KMS-11 (cell line): Measurements from ENCODE around the gene KRTAP13-1.

Experiments used
- H2AFZ ChIP-seq: fragments of 200-600 bp; sonication (generic); 2 replicates; pipeline ENCODE4 v1.6.1; 2016; ENCODE audit warnings: antibody characterized with exemption, mixed run types, low read depth
- H3K27ac ChIP-seq: fragments of 200-600 bp; sonication (generic); 2 replicates; pipeline ENCODE4 v1.6.1; 2016; ENCODE audit warnings: mild to moderate bottlenecking, mixed run types
- H3K27me3 ChIP-seq: fragments of 200-600 bp; sonication (generic); 2 replicates; pipeline ENCODE4 v1.6.1; 2017; ENCODE audit warnings: mild to moderate bottlenecking, low read depth, mixed run types, moderate library complexity; ENCODE audit not compliant: insufficient read depth
- H3K36me3 ChIP-seq: fragments of 200-600 bp; sonication (generic); 2 replicates; pipeline ENCODE4 v1.6.1; 2017; ENCODE audit warnings: mild to moderate bottlenecking, mixed run types; ENCODE audit not compliant: insufficient read depth
- H3K4me1 ChIP-seq: fragments of 200-600 bp; sonication (generic); 2 replicates; pipeline ENCODE4 v1.6.1; 2016; ENCODE audit warnings: mild to moderate bottlenecking, low read depth, mixed run types; ENCODE audit not compliant: poor library complexity, severe bottlenecking
- H3K4me2 ChIP-seq: fragments of 200-600 bp; sonication (generic); 2 replicates; pipeline ENCODE4 v1.7.0; 2016; ENCODE audit warnings: mild to moderate bottlenecking, mixed run types
- H3K4me3 ChIP-seq: fragments of 200-600 bp; sonication (generic); IDR thresholded peaks from 2 replicates; pipeline ENCODE4 v1.6.1; 2017; ENCODE audit warnings: low read depth, low read length, mixed read lengths; ENCODE audit not compliant: insufficient read depth
- H3K79me2 ChIP-seq: fragments of 200-600 bp; sonication (generic); 2 replicates; pipeline ENCODE4 v1.6.1; 2016; ENCODE audit warnings: low read depth, mixed run types; ENCODE audit not compliant: insufficient read depth
- H3K9ac ChIP-seq: fragments of 200-600 bp; sonication (generic); 2 replicates; pipeline ENCODE4 v1.6.1; 2016; ENCODE audit warnings: mild to moderate bottlenecking, mixed run types
- H4K20me1 ChIP-seq: fragments of 200-600 bp; sonication (generic); 2 replicates; pipeline ENCODE4 v1.6.1; 2016; ENCODE audit warnings: mild to moderate bottlenecking, mixed run types; ENCODE audit not compliant: insufficient read depth
- TF ChIP-seq, protein P1 (sequence below): fragments of 200-600 bp; sonication (generic); conservative IDR thresholded peaks from 2 replicates; pipeline ENCODE4 v1.6.1; 2017; ENCODE audit warnings: low read depth, mild to moderate bottlenecking, antibody characterized with exemption, low read length, moderate library complexity, mixed read lengths

Gene KRTAP13-1, protein sequence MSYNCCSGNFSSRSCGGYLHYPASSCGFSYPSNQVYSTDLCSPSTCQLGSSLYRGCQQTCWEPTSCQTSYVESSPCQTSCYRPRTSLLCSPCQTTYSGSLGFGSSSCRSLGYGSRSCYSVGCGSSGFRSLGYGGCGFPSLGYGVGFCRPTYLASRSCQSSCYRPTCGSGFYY

DNA sequence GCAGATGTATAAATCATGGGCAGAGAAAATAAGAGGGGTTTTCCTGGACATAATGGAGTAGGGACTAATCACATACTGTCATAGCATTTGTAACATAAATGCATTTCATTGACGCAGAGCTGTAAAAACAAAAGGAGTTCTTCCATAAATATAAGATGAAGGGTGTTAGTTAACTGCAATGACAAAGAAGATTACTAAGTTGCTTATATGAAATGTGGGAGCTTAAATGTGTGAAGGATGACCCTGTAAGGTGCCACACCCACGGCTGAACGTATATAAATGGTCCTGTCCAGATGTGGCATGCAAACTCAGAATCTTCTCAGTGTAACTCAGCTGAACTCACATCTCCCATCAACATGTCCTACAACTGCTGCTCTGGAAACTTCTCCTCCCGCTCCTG lies at the start of gene KRTAP13-1:
KRTAP13-1 (plus strand) TSS at position 301 of the 400 bp plus-strand sequence; CDS start at position 357, 56 bp downstream.
- Histone ChIP-seq H4K20me1 (no peaks in the 10 kb centered on the region), H2AFZ (no peak within 1 kb of the TSS), H3K27me3 (no peaks in the 10 kb centered on the region), H3K27ac (no peak within 1 kb of the TSS), H3K36me3 (no peaks in the 10 kb centered on the region), H3K4me2 (no peak within 1 kb of the TSS), H3K4me1 (no peaks in the 10 kb centered on the region), H3K9ac (no peak within 1 kb of the TSS), H3K79me2 (no peaks in the 10 kb centered on the region), H3K4me3 (no peak within 1 kb of the TSS)
- TF ChIP-seq, protein P1, sequence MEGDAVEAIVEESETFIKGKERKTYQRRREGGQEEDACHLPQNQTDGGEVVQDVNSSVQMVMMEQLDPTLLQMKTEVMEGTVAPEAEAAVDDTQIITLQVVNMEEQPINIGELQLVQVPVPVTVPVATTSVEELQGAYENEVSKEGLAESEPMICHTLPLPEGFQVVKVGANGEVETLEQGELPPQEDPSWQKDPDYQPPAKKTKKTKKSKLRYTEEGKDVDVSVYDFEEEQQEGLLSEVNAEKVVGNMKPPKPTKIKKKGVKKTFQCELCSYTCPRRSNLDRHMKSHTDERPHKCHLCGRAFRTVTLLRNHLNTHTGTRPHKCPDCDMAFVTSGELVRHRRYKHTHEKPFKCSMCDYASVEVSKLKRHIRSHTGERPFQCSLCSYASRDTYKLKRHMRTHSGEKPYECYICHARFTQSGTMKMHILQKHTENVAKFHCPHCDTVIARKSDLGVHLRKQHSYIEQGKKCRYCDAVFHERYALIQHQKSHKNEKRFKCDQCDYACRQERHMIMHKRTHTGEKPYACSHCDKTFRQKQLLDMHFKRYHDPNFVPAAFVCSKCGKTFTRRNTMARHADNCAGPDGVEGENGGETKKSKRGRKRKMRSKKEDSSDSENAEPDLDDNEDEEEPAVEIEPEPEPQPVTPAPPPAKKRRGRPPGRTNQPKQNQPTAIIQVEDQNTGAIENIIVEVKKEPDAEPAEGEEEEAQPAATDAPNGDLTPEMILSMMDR, result no peak

DNA sequence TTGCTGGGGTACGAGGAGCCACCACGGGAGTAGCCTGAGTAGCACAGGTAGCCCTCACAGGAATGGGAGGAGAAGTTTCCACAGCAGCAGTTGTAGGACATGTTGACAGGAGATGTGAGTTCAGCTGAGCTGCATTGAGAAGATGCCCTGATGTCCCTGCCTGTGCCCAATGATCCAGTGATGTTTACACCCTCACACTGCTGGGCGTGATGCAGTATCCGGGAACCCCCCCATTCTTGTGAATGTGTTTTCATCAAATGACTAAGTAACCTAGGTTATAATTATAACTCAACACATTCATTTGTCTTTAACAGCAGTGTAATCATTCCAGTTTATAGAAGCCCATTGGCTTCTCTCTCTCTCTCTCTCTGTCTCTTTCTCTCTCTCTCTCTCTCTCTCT lies 47.3 kb upstream of the KRTAP13-1 start, which contains the start of gene KRTAP23-1:
KRTAP23-1 (minus strand) TSS at position 101 of the 400 bp plus-strand sequence; CDS start at position 101, 0 bp downstream.
- no peak within 1 kb of the TSS for H3K27ac ChIP-seq
- no peaks in the 10 kb centered on the region for H3K79me2 ChIP-seq
- no peaks in the 10 kb centered on the region for H3K4me1 ChIP-seq
- no peak within 1 kb of the TSS for H2AFZ ChIP-seq
- H3K9ac ChIP-seq, result no peak within 1 kb of the TSS
- no peaks in the 10 kb centered on the region for H3K27me3 ChIP-seq
- TF ChIP-seq, protein P1, result no peak
- no peaks in the 10 kb centered on the region for H4K20me1 ChIP-seq
- no peak within 1 kb of the TSS for H3K4me2 ChIP-seq
- no peak within 1 kb of the TSS for H3K4me3 ChIP-seq
- H3K36me3 ChIP-seq, result no peaks in the 10 kb centered on the region

DNA sequence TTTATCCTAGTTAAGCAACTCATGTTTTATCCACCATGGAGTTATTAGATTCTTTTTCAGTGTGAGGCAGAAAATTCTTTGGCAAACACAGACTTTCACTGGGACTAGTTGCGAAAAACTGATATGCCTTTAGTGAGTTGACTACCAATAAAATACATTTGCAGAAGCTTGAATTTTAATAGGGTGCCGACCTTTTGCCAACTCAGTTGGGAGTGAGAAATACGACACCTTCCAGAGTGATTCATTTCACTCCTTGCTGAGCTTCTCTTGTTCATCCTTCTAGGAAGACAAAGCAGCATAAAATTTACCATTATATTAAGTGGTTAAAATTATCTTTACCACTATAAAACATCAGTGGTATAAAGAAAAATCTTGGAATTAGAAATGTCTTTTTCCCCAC lies 46.3 kb upstream of the KRTAP13-1 start:
- no peaks in the 10 kb centered on the region; the same call in 1 of the 2 replicates for H3K36me3 ChIP-seq
- H3K4me1 ChIP-seq, result no peaks in the 10 kb centered on the region
- no peak overlapping the region for H3K4me2 ChIP-seq
- H3K79me2 ChIP-seq, result no peaks in the 10 kb centered on the region
- H3K4me3 ChIP-seq, result no peak overlapping the region
- no peak overlapping the region for H3K9ac ChIP-seq
- H2AFZ ChIP-seq, result no peak overlapping the region
- TF ChIP-seq, protein P1, result no peak
- no peaks in the 10 kb centered on the region for H3K27me3 ChIP-seq
- no peaks in the 10 kb centered on the region for H4K20me1 ChIP-seq
- H3K27ac ChIP-seq, result no peak overlapping the region

DNA sequence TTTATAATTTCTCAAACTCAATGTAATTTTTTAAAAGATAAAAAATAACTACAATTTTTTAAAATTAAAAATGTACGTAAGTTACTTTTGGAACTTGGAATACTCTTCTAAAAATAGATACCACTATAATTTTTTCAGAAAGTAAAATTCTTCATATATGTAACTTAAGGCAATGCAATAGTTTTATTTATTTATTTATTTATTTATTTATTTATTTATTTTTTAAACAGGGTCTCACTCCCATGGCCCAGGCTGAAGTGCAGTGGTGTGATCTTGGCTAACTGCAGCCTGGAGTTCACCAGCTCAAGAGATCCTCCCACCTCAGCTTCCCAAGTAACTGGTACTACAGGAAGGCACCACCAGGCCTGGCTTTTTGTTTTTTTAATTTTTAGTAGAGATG lies 44.3 kb upstream of the KRTAP13-1 start:
- H3K4me2 ChIP-seq, result no peak overlapping the region
- H3K36me3 ChIP-seq, result no peaks in the 10 kb centered on the region; the same call in 1 of the 2 replicates
- H3K9ac ChIP-seq, result no peak overlapping the region
- H3K27me3 ChIP-seq, result no peaks in the 10 kb centered on the region
- H3K4me3 ChIP-seq, result no peak overlapping the region
- no peak overlapping the region for H2AFZ ChIP-seq
- no peaks in the 10 kb centered on the region for H3K79me2 ChIP-seq
- H4K20me1 ChIP-seq, result no peaks in the 10 kb centered on the region
- H3K27ac ChIP-seq, result no peak overlapping the region
- TF ChIP-seq, protein P1, result no peak
- no peaks in the 10 kb centered on the region for H3K4me1 ChIP-seq
